ENCODE results near the gene PTPN13.

Gene PTPN13

GRCh38 chr4:86561256-86561655 lies 32.9 kb upstream of the PTPN13 start:
- Histone ChIP-seq H3K36me3 (ENCODE audit: control insufficient read depth, insufficient read depth, low read length) (no peaks in the 10 kb centered on the region), H3K9me3 (ENCODE audit: control insufficient read depth, low read length) (no peaks in the 10 kb centered on the region), H3K27ac (ENCODE audit: low read depth, low read length, severe bottlenecking) (no peak overlapping the region), H3K4me3 (ENCODE audit: extremely low read depth, insufficient read depth, low read length, poor library complexity, severe bottlenecking) (no peak overlapping the region), H3K4me1 (ENCODE audit: control insufficient read depth, insufficient read depth, low read length, poor library complexity, severe bottlenecking) (no peaks in the 10 kb centered on the region)
- WGBS, 2 experiments (ENCODE audit: insufficient coverage in 2 of 2), result no CpG with 5 or more reads among the region's 1 CpG

GRCh38 chr4:86563416-86563815 lies 30.7 kb upstream of the PTPN13 start:
- H3K4me1 ChIP-seq (ENCODE audit: control insufficient read depth, insufficient read depth, low read length, poor library complexity, severe bottlenecking), result no peaks in the 10 kb centered on the region
- WGBS, 2 experiments (ENCODE audit: insufficient coverage in 2 of 2), result no CpG with 5 or more reads among the region's 2 CpGs
- no peaks in the 10 kb centered on the region for H3K36me3 ChIP-seq (ENCODE audit: control insufficient read depth, insufficient read depth, low read length)
- no peak overlapping the region for H3K4me3 ChIP-seq (ENCODE audit: extremely low read depth, insufficient read depth, low read length, poor library complexity, severe bottlenecking)
- H3K9me3 ChIP-seq (ENCODE audit: control insufficient read depth, low read length), result no peaks in the 10 kb centered on the region
- no peak overlapping the region for H3K27ac ChIP-seq (ENCODE audit: low read depth, low read length, severe bottlenecking)

- Histone ChIP-seq H3K4me3 (ENCODE audit: extremely low read depth, insufficient read depth, low read length, poor library complexity, severe bottlenecking) (no peak overlapping the region), H3K36me3 (ENCODE audit: control insufficient read depth, insufficient read depth, low read length) (no peaks in the 10 kb centered on the region), H3K27ac (ENCODE audit: low read depth, low read length, severe bottlenecking) (no peak overlapping the region), H3K4me1 (ENCODE audit: control insufficient read depth, insufficient read depth, low read length, poor library complexity, severe bottlenecking) (no peaks in the 10 kb centered on the region), H3K9me3 (ENCODE audit: control insufficient read depth, low read length) (no peaks in the 10 kb centered on the region)
- 86 to 96% methylated on average over 3 to 4 of the region's 5 CpGs for WGBS, 2 experiments (ENCODE audit: insufficient coverage in 2 of 2)
These were observed 29.3 kb upstream of the PTPN13 start for GRCh38 chr4:86564795-86565194.

- 85 to 94% methylated on average over 2 of the region's 2 CpGs for WGBS, 2 experiments (ENCODE audit: insufficient coverage in 2 of 2)
- Histone ChIP-seq H3K4me3 (ENCODE audit: extremely low read depth, insufficient read depth, low read length, poor library complexity, severe bottlenecking) (no peak overlapping the region), H3K36me3 (ENCODE audit: control insufficient read depth, insufficient read depth, low read length) (no peaks in the 10 kb centered on the region), H3K4me1 (ENCODE audit: control insufficient read depth, insufficient read depth, low read length, poor library complexity, severe bottlenecking) (no peaks in the 10 kb centered on the region), H3K27ac (ENCODE audit: low read depth, low read length, severe bottlenecking) (no peak overlapping the region), H3K9me3 (ENCODE audit: control insufficient read depth, low read length) (no peaks in the 10 kb centered on the region)
These were observed 28.5 kb upstream of the PTPN13 start for GRCh38 chr4:86565651-86566050.

GRCh38 chr4:86569103-86569870 lies 24.8 kb upstream of the PTPN13 start:
- H3K4me1 ChIP-seq (ENCODE audit: control insufficient read depth, insufficient read depth, low read length, poor library complexity, severe bottlenecking), result no peaks in the 10 kb centered on the region
- H3K4me3 ChIP-seq (ENCODE audit: extremely low read depth, insufficient read depth, low read length, poor library complexity, severe bottlenecking), result no peak overlapping the region
- H3K9me3 ChIP-seq (ENCODE audit: control insufficient read depth, low read length), result no peaks in the 10 kb centered on the region
- 70 to 87% methylated on average over 2 to 3 of the region's 6 CpGs for WGBS, 2 experiments (ENCODE audit: insufficient coverage in 2 of 2)
- no peak overlapping the region for H3K27ac ChIP-seq (ENCODE audit: low read depth, low read length, severe bottlenecking)
- H3K36me3 ChIP-seq (ENCODE audit: control insufficient read depth, insufficient read depth, low read length), result no peaks in the 10 kb centered on the region

GRCh38 chr4:86579941-86580340 lies 14.2 kb upstream of the PTPN13 start:
- Histone ChIP-seq H3K36me3 (ENCODE audit: control insufficient read depth, insufficient read depth, low read length) (no peaks in the 10 kb centered on the region), H3K27ac (ENCODE audit: low read depth, low read length, severe bottlenecking) (no peak overlapping the region), H3K4me1 (ENCODE audit: control insufficient read depth, insufficient read depth, low read length, poor library complexity, severe bottlenecking) (no peaks in the 10 kb centered on the region), H3K4me3 (ENCODE audit: extremely low read depth, insufficient read depth, low read length, poor library complexity, severe bottlenecking) (no peak overlapping the region), H3K9me3 (ENCODE audit: control insufficient read depth, low read length) (no peaks in the 10 kb centered on the region)
- WGBS, 2 experiments (ENCODE audit: insufficient coverage in 2 of 2), result 80 to 83% methylated on average over 1 to 3 of the region's 6 CpGs

- no peak overlapping the region for H3K4me3 ChIP-seq (ENCODE audit: extremely low read depth, insufficient read depth, low read length, poor library complexity, severe bottlenecking)
- WGBS, 2 experiments (ENCODE audit: insufficient coverage in 2 of 2), result 91 to 93% methylated on average over 1 of the region's 2 CpGs
- no peak overlapping the region for H3K27ac ChIP-seq (ENCODE audit: low read depth, low read length, severe bottlenecking)
- H3K9me3 ChIP-seq (ENCODE audit: control insufficient read depth, low read length), result no peaks in the 10 kb centered on the region
- H3K36me3 ChIP-seq (ENCODE audit: control insufficient read depth, insufficient read depth, low read length), result no peaks in the 10 kb centered on the region
- H3K4me1 ChIP-seq (ENCODE audit: control insufficient read depth, insufficient read depth, low read length, poor library complexity, severe bottlenecking), result no peaks in the 10 kb centered on the region
These were observed 11.7 kb upstream of the PTPN13 start for GRCh38 chr4:86582410-86582809.

- no peaks in the 10 kb centered on the region for H3K36me3 ChIP-seq (ENCODE audit: control insufficient read depth, insufficient read depth, low read length)
- H3K4me1 ChIP-seq (ENCODE audit: control insufficient read depth, insufficient read depth, low read length, poor library complexity, severe bottlenecking), result no peaks in the 10 kb centered on the region
- H3K27ac ChIP-seq (ENCODE audit: low read depth, low read length, severe bottlenecking), result no peak overlapping the region
- WGBS, 2 experiments (ENCODE audit: insufficient coverage in 2 of 2), result 58 to 65% methylated on average over 2 to 3 of the region's 4 CpGs
- no peaks in the 10 kb centered on the region for H3K9me3 ChIP-seq (ENCODE audit: control insufficient read depth, low read length)
- no peak overlapping the region for H3K4me3 ChIP-seq (ENCODE audit: extremely low read depth, insufficient read depth, low read length, poor library complexity, severe bottlenecking)
These were observed 7.9 kb upstream of the PTPN13 start for GRCh38 chr4:86586160-86586572.

GRCh38 chr4:86586626-86587380 lies 7.3 kb upstream of the PTPN13 start:
- Histone ChIP-seq H3K27ac (ENCODE audit: low read depth, low read length, severe bottlenecking) (no peak overlapping the region), H3K9me3 (ENCODE audit: control insufficient read depth, low read length) (no peaks in the 10 kb centered on the region), H3K36me3 (ENCODE audit: control insufficient read depth, insufficient read depth, low read length) (no peaks in the 10 kb centered on the region), H3K4me1 (ENCODE audit: control insufficient read depth, insufficient read depth, low read length, poor library complexity, severe bottlenecking) (no peaks in the 10 kb centered on the region), H3K4me3 (ENCODE audit: extremely low read depth, insufficient read depth, low read length, poor library complexity, severe bottlenecking) (no peak overlapping the region)
- WGBS, 2 experiments (ENCODE audit: insufficient coverage in 2 of 2), result 90 to 94% methylated on average over 2 to 5 of the region's 7 CpGs

- no peak overlapping the region for H3K27ac ChIP-seq (ENCODE audit: low read depth, low read length, severe bottlenecking)
- no peaks in the 10 kb centered on the region for H3K36me3 ChIP-seq (ENCODE audit: control insufficient read depth, insufficient read depth, low read length)
- no peak overlapping the region for H3K4me3 ChIP-seq (ENCODE audit: extremely low read depth, insufficient read depth, low read length, poor library complexity, severe bottlenecking)
- WGBS, 2 experiments (ENCODE audit: insufficient coverage in 2 of 2), result 89 to 91% methylated on average over 1 to 2 of the region's 3 CpGs
- H3K4me1 ChIP-seq (ENCODE audit: control insufficient read depth, insufficient read depth, low read length, poor library complexity, severe bottlenecking), result peaks cover 2% of the 10 kb centered on the region
- H3K9me3 ChIP-seq (ENCODE audit: control insufficient read depth, low read length), result no peaks in the 10 kb centered on the region
These were observed 6.6 kb upstream of the PTPN13 start for GRCh38 chr4:86587381-86588140.
